Activated naive CD4-positive, alpha-beta T cell treated with anti-CD3 and anti-CD28 coated beads, Interleukin-2, amount 50 U/mL, for 24 hours (primary cell): ENCODE measurements around the gene SLC39A10.

Source experiments
- H3K27ac Mint-ChIP-seq: one replicate; pipeline ENCODE4 v1.8.0; 2021; ENCODE audit warnings: mild to moderate bottlenecking, mixed read lengths
- H3K27me3 Mint-ChIP-seq: one replicate; pipeline ENCODE4 v1.8.0; 2021; ENCODE audit warnings: mixed read lengths
- H3K36me3 Mint-ChIP-seq: one replicate; pipeline ENCODE4 v1.8.0; 2021; ENCODE audit warnings: mixed read lengths
- H3K4me1 Mint-ChIP-seq: one replicate; pipeline ENCODE4 v1.8.0; 2021; ENCODE audit warnings: mixed read lengths
- H3K4me3 Mint-ChIP-seq: one replicate; pipeline ENCODE4 v1.8.0; 2021; ENCODE audit warnings: mild to moderate bottlenecking, mixed read lengths
- H3K9me3 Mint-ChIP-seq: one replicate; pipeline ENCODE4 v1.8.0; 2021; ENCODE audit warnings: mixed read lengths

Gene SLC39A10

DNA sequence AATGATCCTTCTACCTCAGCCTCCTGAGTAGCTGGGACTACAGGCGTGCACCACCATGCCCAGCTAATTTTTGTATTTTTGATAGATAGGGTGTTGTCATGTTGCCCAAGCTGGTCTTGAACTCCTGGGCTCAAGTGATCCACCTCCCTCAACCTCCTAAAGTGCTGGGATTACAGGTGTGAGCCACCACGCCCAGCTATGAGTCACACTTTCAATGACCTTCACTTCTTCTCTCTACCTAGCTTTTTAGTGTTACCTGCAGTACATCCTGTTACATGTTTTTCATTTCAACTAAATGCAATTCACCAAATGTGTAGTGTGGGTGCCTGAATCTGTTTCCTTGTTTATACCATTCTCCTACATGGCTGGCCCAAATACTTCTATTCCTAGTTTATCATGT is 64.0 kb downstream of the SLC39A10 start:
- peaks cover 8% of the 10 kb centered on the region for H3K4me1 Mint-ChIP-seq
- no peak overlapping the region for H3K4me3 Mint-ChIP-seq
- H3K36me3 Mint-ChIP-seq: peaks cover 34% of the 10 kb centered on the region
- H3K27ac Mint-ChIP-seq: peak overlapping the region; percentile 38
- H3K27me3 Mint-ChIP-seq: no peaks in the 10 kb centered on the region
- H3K9me3 Mint-ChIP-seq: no peaks in the 10 kb centered on the region

DNA sequence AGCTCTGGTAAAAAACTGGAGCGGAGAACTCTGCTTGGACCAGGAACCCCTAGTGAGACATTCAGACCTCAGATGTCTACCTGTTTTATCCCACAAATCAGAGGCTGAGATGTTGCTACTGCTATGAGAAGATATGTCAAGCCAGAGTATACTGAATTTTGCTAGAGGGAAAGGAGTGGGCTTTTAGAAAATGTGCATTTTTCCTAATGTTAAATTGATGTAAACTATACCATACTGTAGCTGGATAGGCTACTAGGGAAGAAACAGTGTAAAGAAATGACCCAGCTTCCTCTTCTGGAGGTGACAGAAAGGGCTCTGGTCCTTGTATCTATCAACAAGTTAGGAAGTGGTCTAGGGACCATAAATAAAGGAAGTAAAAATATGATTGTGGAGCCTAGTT is 65.0 kb downstream of the SLC39A10 start:
- Mint-ChIP-seq H3K27ac (no peak overlapping the region), H3K4me1 (peaks cover 8% of the 10 kb centered on the region), H3K27me3 (no peaks in the 10 kb centered on the region), H3K9me3 (no peaks in the 10 kb centered on the region), H3K4me3 (no peak overlapping the region), H3K36me3 (peaks cover 30% of the 10 kb centered on the region)

DNA sequence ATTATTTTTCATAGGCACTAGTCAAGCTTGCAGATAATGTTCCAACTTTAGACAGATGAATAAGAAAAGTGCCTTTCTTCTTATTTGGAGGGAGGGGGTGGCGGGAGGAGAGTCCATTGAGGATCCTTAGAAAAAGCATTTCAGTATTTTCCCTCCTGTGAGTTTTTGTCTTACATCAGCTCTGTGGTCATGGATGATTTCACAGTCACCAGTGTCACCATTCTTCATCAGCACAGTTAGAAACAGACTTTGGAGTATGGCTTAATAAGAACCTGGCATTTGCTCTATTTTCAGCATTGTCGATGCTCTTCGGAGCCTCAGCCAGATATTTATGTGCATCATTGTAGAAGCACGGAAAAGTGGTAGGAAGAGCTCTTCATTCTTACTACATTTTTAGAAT is 70.1 kb downstream of the SLC39A10 start:
- H3K27me3 Mint-ChIP-seq: no peaks in the 10 kb centered on the region
- H3K4me1 Mint-ChIP-seq: no peaks in the 10 kb centered on the region
- H3K4me3 Mint-ChIP-seq: no peak overlapping the region
- no peak overlapping the region for H3K27ac Mint-ChIP-seq
- no peaks in the 10 kb centered on the region for H3K9me3 Mint-ChIP-seq
- peaks cover 38% of the 10 kb centered on the region for H3K36me3 Mint-ChIP-seq

DNA sequence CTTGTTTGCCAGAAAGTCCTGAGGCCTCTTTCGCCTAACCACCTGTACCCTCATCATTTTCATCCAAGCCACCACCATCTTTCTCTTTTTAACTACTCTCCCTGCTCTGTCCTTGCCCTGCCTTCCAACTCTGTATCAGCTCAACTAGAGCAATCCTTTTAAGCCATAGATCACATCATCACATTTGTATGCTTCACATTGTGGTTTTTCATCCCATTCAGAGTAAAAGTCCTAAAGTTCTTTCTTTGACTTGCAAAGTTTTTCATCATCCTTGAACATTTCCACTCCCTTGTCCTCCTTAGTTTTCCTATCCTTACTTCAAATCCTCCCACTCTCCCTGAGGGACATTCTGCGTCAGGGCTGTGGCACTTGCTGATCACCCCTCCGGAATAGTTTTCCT is 73.9 kb downstream of the SLC39A10 start:
- H3K9me3 Mint-ChIP-seq: no peaks in the 10 kb centered on the region
- H3K27me3 Mint-ChIP-seq: no peaks in the 10 kb centered on the region
- H3K4me1 Mint-ChIP-seq: no peaks in the 10 kb centered on the region
- H3K27ac Mint-ChIP-seq: no peak overlapping the region
- peaks cover 41% of the 10 kb centered on the region for H3K36me3 Mint-ChIP-seq
- H3K4me3 Mint-ChIP-seq: no peak overlapping the region

DNA sequence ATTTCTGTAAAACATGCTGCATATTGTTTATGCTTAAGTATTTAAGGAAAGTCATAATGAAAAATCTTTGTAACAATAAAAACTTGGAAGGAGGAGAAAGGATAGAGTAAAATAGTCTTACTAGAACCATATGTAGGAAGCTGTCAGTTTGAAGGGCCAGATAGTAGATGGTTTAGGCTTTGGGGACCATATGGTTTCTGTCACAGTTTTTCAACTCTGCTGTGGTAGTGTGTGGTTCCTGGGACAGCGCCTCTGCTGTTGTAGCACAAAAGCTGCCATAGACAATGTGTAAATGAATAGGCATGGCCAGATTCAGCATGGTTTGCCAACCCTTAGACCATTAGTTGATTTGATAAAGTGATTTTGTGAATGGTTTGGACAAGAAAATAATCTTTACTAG is 75.5 kb downstream of the SLC39A10 start:
- Mint-ChIP-seq H3K36me3 (peaks cover 41% of the 10 kb centered on the region), H3K9me3 (no peaks in the 10 kb centered on the region), H3K4me1 (no peaks in the 10 kb centered on the region), H3K4me3 (no peak overlapping the region), H3K27me3 (no peaks in the 10 kb centered on the region), H3K27ac (no peak overlapping the region)

DNA sequence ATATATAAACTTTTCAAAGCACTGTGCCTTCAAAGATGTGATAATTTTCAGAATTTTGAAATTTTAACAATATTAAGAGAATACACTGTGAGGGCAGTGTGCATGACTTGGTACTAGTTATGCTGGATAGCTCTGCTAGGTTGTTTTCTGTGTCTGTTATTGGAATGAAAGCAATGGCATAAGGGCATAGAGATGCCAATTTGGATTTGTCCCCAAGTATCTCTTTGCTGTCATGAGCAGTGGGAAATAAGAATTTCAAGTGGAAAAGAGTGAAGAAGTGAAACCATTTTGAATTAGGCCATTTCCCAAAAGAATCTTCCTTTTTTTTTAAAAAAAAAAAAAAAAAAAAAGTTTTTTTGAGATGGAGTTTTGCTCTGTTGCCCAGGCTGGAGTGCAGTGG is 76.8 kb downstream of the SLC39A10 start:
- Mint-ChIP-seq H3K27me3 (no peaks in the 10 kb centered on the region), H3K9me3 (no peaks in the 10 kb centered on the region)

DNA sequence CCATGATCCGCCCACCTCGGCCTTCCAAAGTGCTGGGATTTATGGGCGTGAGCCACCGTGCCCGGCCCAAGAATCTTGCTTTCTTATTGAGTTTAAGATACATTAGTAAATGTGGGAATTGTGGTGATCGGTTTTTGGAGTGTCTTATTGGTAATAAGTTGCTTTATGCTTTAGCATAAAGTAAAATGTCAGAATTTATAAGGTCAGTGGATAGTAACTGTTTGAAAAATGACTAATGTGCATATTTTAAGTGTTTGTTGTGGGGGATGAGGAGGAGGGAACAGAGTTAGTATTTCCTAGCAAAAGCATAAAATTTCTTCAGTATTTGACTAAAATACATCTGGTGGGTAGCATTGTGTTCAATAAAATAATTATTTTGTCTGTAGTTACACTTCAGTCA is 77.4 kb downstream of the SLC39A10 start:
- Mint-ChIP-seq H3K4me3 (no peak overlapping the region), H3K36me3 (peaks cover 41% of the 10 kb centered on the region), H3K9me3 (no peaks in the 10 kb centered on the region), H3K27me3 (no peaks in the 10 kb centered on the region), H3K4me1 (no peaks in the 10 kb centered on the region), H3K27ac (no peak overlapping the region)

More for the DNA sequence above, 76.8 kb downstream of the SLC39A10 start:
- no peaks in the 10 kb centered on the region for H3K4me1 Mint-ChIP-seq
- peaks cover 42% of the 10 kb centered on the region for H3K36me3 Mint-ChIP-seq
- H3K4me3 Mint-ChIP-seq: no peak overlapping the region
- H3K27ac Mint-ChIP-seq: no peak overlapping the region

DNA sequence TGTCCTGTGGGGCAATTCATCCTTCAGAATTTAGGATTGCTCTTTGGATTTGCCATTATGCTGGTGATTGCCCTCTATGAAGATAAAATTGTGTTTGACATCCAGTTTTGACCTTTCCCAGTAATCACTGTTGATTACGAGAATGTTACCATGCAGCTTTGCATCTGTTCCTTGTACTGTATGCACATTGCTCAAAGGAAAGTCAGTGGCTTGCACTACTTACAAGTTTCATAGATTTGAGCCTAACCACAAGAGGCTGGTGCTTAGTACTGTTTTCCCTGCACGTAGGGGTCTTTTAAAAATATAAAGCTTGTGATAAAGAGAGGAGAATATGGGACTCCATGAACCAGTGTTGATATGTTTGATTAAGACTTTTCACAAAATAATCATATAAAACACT is 77.9 kb downstream of the SLC39A10 start:
- no peaks in the 10 kb centered on the region for H3K4me1 Mint-ChIP-seq

DNA sequence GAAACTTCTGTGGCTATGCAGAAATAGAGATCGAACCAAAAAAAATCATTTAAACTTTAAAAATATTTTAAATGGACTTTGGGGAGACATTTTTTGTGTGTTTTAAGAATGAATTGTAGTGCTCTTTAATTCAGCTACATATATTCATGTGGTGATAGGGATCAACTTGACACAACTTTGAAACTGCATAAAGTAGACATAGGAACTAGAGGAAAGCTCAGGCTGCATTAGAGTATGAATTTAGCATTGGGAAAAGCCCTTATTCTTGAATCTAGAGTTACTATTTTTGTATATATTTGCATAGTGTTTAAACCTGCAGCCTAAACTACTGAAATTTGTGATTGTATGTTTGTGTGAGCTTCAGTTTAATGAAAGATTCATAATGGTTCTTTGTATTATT is 78.3 kb downstream of the SLC39A10 start:
- Mint-ChIP-seq H3K4me1 (no peaks in the 10 kb centered on the region), H3K4me3 (no peak overlapping the region), H3K27me3 (no peaks in the 10 kb centered on the region), H3K27ac (no peak overlapping the region), H3K9me3 (no peaks in the 10 kb centered on the region), H3K36me3 (peaks cover 37% of the 10 kb centered on the region)

More for the DNA sequence above, 77.9 kb downstream of the SLC39A10 start:
- Mint-ChIP-seq H3K27me3 (no peaks in the 10 kb centered on the region), H3K9me3 (no peaks in the 10 kb centered on the region), H3K36me3 (peaks cover 38% of the 10 kb centered on the region), H3K4me3 (no peak overlapping the region), H3K27ac (no peak overlapping the region)

DNA sequence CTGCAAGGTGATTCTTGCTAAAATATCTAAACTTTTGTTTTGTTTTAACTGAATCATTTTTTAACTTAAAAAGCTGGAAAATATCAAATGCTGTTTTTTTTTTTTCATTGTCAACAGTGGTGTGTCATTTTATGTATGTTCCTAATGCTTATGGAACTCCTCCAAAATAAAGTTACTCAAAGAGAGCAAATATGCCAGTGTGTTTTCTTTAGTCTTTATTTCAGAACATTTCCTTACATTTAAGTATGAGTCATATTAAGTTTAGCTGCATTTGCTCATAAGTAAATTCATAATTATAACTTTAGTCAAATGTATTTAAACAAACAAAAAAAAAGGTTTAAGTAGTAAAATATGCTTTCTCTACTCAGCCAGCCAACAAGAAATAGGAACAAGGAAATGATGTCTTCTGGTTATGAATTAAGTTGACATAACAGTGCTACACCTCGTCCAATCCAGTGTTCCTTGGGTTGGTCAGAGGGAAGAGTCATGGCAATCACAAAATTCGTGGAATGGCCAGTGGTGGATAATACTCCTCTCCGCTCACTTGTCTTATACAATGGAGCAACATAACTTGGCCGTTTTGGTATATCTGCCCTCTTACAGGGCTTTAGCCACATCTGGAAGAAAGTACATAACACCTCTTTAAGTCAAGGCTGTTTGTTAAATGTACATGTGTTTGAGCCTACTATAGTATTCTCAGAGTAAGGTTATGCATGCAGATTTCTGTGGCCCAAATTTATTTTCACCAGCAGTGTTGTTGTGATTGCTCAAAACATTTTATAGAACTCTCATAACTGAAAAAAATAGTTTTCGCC is 80.7 kb downstream of the SLC39A10 start:
- Mint-ChIP-seq H3K27me3 (no peaks in the 10 kb centered on the region), H3K4me3 (no peak overlapping the region), H3K27ac (no peak overlapping the region), H3K4me1 (no peaks in the 10 kb centered on the region), H3K36me3 (peaks cover 31% of the 10 kb centered on the region), H3K9me3 (no peaks in the 10 kb centered on the region)

DNA sequence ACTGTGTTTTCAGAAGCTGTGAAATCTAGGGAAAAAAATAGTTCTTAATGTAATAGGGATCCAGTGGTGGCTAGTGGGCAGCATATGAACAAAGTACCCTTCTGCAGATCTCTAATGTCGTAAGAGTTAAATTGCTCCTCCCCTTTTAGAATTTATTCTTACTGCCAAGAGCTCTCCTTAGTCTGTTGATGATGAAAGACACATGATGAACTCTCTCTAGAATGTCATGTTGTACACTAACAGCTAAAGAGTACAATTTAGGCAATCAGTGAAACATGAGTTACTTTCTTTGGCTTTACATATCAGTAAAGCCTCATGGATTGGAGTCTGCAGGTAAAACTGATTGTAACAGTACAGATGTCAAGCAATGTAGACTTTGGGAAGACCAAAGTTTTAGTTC is 84.2 kb downstream of the SLC39A10 start:
- Mint-ChIP-seq H3K4me1 (no peaks in the 10 kb centered on the region), H3K27ac (no peak overlapping the region), H3K27me3 (no peaks in the 10 kb centered on the region), H3K36me3 (peaks cover 33% of the 10 kb centered on the region), H3K9me3 (no peaks in the 10 kb centered on the region), H3K4me3 (no peak overlapping the region)

DNA sequence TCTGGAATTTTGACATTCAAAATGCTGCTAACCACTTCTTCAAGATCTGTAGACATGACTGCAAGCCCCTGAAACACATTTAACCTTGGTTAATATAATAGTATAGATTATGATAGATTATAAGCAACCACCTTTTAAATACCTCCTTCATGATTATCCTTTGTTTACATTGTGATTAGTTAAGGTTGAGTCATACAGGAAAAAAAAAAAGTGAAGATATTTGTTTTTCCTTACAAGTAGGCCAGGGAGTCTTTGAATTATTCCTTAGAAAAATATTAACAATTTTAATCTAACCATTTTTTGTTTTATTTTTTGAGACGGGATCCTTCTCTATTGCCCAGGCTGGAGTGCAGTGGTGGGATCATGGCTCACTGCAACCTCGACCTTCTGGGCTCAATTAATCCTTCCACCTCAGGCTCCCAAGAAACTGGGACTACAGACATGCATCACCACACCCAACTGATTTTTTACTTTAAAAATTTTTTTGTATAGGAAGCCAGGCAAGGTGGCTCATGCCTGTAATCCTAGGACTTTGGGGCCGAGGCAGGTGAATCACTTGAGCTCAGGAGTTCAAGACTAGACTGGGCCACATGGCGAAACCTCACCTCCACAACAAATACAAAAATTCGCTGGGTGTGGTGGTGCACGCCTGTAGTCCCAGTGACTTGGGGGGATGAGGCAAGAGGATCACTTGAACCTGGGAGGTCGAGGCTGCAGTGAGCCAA is 99.4 kb downstream of the SLC39A10 start:
- H3K27me3 Mint-ChIP-seq: no peaks in the 10 kb centered on the region
- H3K4me3 Mint-ChIP-seq: no peak overlapping the region
- H3K9me3 Mint-ChIP-seq: peaks cover 6% of the 10 kb centered on the region
- no peak overlapping the region for H3K27ac Mint-ChIP-seq
- H3K36me3 Mint-ChIP-seq: peaks cover 15% of the 10 kb centered on the region
- no peaks in the 10 kb centered on the region for H3K4me1 Mint-ChIP-seq

DNA sequence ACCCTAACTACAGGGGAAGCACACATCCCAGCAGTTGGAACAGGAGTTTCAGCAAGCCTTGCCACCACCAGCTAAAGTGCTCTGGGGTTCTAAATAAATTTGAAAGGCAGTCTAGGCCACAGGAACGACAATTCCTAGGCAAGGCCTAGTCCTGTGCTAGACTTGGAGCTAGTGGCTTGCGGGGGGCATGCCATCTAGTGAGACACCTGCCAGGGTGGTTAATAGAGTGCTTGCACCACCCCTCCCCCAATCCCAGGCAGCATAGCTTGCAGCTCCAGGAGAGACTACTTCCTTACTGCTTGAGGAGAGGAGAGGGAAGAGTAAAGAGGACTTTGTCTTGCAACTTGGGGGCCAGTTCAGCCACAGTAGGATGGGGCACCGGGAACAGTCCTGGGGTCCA is 101.8 kb downstream of the SLC39A10 start:
- H3K36me3 Mint-ChIP-seq: peaks cover 11% of the 10 kb centered on the region
- H3K4me1 Mint-ChIP-seq: no peaks in the 10 kb centered on the region
- peaks cover 28% of the 10 kb centered on the region for H3K9me3 Mint-ChIP-seq
- H3K27me3 Mint-ChIP-seq: no peaks in the 10 kb centered on the region
- no peak overlapping the region for H3K27ac Mint-ChIP-seq
- no peak overlapping the region for H3K4me3 Mint-ChIP-seq

DNA sequence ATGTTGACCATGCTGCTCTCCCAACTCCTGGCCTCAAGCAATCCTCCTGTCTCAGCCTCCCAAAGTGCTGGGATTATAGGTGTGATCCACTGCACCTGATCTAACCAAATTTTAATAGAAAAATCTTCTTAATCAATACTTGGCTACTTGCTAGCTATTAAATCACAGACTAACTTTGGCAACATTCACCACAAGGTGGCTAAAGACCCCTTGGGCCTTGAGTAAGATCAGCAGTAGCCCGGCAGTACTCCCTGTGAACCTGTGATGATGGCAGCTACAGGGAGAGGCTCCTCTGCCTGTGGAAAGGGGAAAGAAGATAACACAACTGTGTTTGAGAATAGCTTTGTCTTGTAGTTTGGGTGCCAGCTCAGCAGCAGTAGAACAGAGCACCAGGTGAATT is 102.9 kb downstream of the SLC39A10 start:
- Mint-ChIP-seq H3K36me3 (peaks cover 8% of the 10 kb centered on the region), H3K4me3 (no peak overlapping the region), H3K27ac (no peak overlapping the region), H3K4me1 (no peaks in the 10 kb centered on the region), H3K9me3 (peaks cover 28% of the 10 kb centered on the region), H3K27me3 (no peaks in the 10 kb centered on the region)

DNA sequence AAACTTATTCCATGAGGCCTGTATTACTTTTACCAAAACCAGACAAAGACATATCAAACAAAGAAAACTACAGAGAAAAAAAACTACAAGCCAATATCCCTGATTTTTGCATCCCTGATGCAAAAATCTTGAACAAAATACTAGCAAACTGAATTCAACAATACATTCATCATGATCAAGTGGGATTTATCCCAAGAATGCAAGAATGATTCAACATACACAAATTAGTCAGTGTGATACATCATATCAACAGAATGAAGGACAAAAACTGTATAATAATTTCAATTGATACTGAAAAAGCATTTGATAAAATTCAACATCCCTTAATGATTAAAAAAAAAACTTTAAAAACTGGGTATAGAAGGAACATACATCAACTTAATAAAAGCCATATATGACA is 106.8 kb downstream of the SLC39A10 start:
- Mint-ChIP-seq H3K27me3 (no peaks in the 10 kb centered on the region), H3K27ac (no peak overlapping the region), H3K36me3 (peaks cover 4% of the 10 kb centered on the region), H3K4me3 (no peak overlapping the region), H3K9me3 (peaks cover 37% of the 10 kb centered on the region), H3K4me1 (no peaks in the 10 kb centered on the region)

DNA sequence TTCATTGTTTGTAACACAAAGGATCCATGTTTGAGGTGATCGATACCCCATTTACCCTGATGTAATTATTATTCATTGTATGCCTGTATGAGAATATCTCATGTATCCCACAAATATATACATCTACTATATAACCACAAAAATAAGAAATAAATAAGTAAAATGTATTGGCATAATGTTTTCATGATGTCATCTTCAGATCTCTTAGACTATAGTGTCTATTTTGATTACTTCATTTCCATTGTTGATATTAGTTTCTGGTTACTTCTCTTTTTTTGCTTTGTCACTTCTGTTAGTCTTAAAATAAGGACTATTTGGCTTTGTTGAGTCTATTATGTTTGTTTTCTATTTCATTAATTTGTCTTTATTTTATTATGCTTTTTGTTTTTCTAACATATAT is 109.7 kb downstream of the SLC39A10 start:
- no peaks in the 10 kb centered on the region for H3K27me3 Mint-ChIP-seq

More for the DNA sequence above, 109.7 kb downstream of the SLC39A10 start:
- H3K4me1 Mint-ChIP-seq: no peaks in the 10 kb centered on the region
- peaks cover 4% of the 10 kb centered on the region for H3K36me3 Mint-ChIP-seq
- H3K27ac Mint-ChIP-seq: no peak overlapping the region
- peaks cover 38% of the 10 kb centered on the region for H3K9me3 Mint-ChIP-seq
- H3K4me3 Mint-ChIP-seq: no peak overlapping the region
